Body of pancreas (tissue), 4 donors: ENCODE results near the gene ZSCAN5B. TPM values are rescaled to one million over a fixed set of nuclear protein-coding genes. Genes with fewer than 3 reads are reported as not detected.

Experiments used
- ATAC-seq: fragments of 150-250 bp; one replicate; pipeline ENCODE4 v1.9.1; 2016
- DNase-seq, 4 donors: peaks; one replicate each; pipeline ENCODE4 v3.0.0-alpha.2; 2019
- H3K27ac ChIP-seq, 4 donors: fragments of 200-600 bp; sonication (generic); 1 replicate in 3 of 4; 2 replicates in 1 of 4; pipeline versions ENCODE4 v1.5.1 to v1.6.1; 2016 to 2019; ENCODE audit warnings: mild to moderate bottlenecking in 1 of 4, mixed read lengths in 1 of 4, moderate library complexity in 1 of 4
- H3K27me3 ChIP-seq, 2 donors: fragments of 200-600 bp; sonication (generic); one replicate each; pipeline ENCODE4 v1.6.0; 2016; ENCODE audit warnings: mild to moderate bottlenecking in 1 of 2
- H3K36me3 ChIP-seq, 2 donors: fragments of 200-600 bp; sonication (generic); replicated peaks in 1 of 2; 2 replicates each; pipeline ENCODE4 v1.5.1; 2016; ENCODE audit warnings: low read depth in 2 of 2; ENCODE audit not compliant: insufficient read depth in 1 of 2
- H3K4me1 ChIP-seq: fragments of 200-600 bp; sonication (generic); one replicate; pipeline ENCODE4 v1.6.0; 2016
- H3K4me3 ChIP-seq, 2 donors: fragments of 200-600 bp; sonication (generic); 1 replicate in 1 of 2; 2 replicates in 1 of 2; pipeline ENCODE4 v1.5.1; 2016 to 2019
- H3K9me3 ChIP-seq, 3 donors: fragments of 200-600 bp; sonication (generic); 1 replicate in 2 of 3; 2 replicates in 1 of 3; pipeline ENCODE4 v1.5.1; 2016
- CTCF ChIP-seq, 7 experiments: fragments of 450-650 bp in 4 of 7; fragments of 200-600 bp in 3 of 7; sonication (generic) in 3 of 7; IDR thresholded peaks; one replicate each; pipeline ENCODE4 v1.5.1; 2016 to 2019; ENCODE audit warnings: antibody characterized with exemption in 7 of 7
- POLR2A ChIP-seq, 3 donors: fragments of 450-650 bp; IDR thresholded peaks; one replicate each; pipeline ENCODE4 v1.6.1; 2016; ENCODE audit warnings: antibody characterized with exemption in 3 of 3, mild to moderate bottlenecking in 2 of 3
- WGBS, 2 donors: methylation state at CpG; one replicate each; pipeline ENCODE4 v1.1.5; 2017; 5-methylcytosine and 5-hydroxymethylcytosine counted together
- intact Hi-C: fragments of 100-400 bp; cut with DNase I; formaldehyde crosslinking; loops from one replicate; pipeline ENCODE4 v1.15.1; 2023
- total RNA-seq, 2 donors: library from RNA; depleted of rRNA; stranded (reverse); fragments of >200 nt; gene quantifications; one replicate each; pipeline ENCODE4 v1.1.0, GENCODE V29; 2016

The ZSCAN5B gene
- total RNA-seq, 2 donors from 2014 or later = not detected

- 73 to 82% methylated on average over 10 to 12 of the region's 12 CpGs for WGBS, 2 donors
- intact Hi-C loops = loop anchor here (5.0 kb wide), 1 partner anchor 38 kb away; no protein-coding TSS in a partner anchor
- Histone ChIP-seq H3K4me3 (no peak overlapping the region), H3K27me3 (no peaks in the 10 kb centered on the region), H3K36me3 (peaks cover 0 to 2% of the 10 kb centered on the region in 2 donors), H3K27ac (peak overlapping the region; percentile 56 to 98 (median 94)), H3K9me3 (no peaks in the 10 kb centered on the region), H3K4me1 (peaks cover 73% of the 10 kb centered on the region)
- peak in 1 of 4 donors; percentile 42 for DNase-seq
- TF ChIP-seq CTCF (IDR thresholded peaks at IDR 0.05) (no peak), POLR2A (IDR thresholded peaks at IDR 0.05) (no peak)
- ATAC-seq = no peak
Observed at GRCh38 chr19:56144831-56145230, 52.8 kb downstream of the ZSCAN5B start.

DNA sequence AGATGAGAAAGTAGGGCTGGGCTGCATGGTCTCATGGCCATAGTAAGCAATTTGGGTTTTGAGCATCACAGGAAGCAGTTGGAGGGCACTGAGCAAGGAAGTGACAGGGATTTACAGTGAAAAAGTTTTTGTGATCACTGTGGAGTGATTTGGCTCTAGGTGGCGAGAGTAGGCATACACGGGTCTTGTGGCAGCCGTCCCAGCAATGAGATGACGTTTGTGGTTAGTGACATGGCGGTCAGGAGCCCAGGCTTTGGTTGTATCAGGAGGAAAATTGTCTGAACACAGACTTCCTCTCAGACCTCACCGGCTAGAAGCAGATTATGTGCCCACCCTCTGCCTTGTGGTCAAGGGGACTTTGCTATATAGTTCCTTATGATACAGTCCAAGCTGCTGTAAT is 53.2 kb downstream of the ZSCAN5B start:
- TF ChIP-seq POLR2A (IDR thresholded peaks at IDR 0.05) = no peak
- TF ChIP-seq CTCF (IDR thresholded peaks at IDR 0.05) = no peak
- Histone ChIP-seq H3K9me3 (no peaks in the 10 kb centered on the region), H3K27me3 (no peaks in the 10 kb centered on the region), H3K4me1 (peaks cover 78% of the 10 kb centered on the region), H3K27ac (peak overlapping the region; percentile 56 to 98 (median 94)), H3K36me3 (no peaks in the 10 kb centered on the region), H3K4me3 (no peak overlapping the region)
- whole genome bisulfite sequencing, 2 donors = 26 to 48% methylated on average over 4 to 6 of the region's 6 CpGs
- intact Hi-C loops = no loop called here
- DNase-seq (peak; percentile 47 to 73 (median 64)), ATAC-seq (no peak)

DNA sequence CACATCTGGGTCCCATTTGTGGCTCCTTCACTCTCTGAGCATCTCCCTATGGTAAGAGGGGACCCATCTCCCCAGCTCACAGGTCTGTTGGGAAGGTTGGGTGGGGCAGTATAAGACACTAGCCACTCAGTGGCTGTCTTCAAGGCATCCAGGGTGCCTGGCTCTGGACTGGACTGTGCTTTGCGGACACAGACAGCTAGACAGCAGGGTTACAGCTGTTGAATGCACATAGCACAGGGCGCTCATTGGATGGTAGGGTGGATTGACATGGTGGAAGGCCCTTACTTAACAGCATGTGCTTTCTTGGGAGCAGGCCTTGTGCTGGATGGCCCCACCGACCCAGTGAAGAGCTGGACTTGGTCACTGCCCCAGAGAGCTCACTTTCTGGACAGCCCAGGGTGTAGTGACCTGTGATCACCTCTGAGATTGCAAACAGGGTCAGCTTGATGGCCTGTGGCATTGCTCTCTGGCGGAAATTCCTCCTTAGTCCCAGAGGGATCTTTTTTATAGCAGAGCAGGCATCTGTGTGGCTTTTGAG is 54.6 kb downstream of the ZSCAN5B start:
- no peak for TF ChIP-seq POLR2A (IDR thresholded peaks at IDR 0.05)
- TF ChIP-seq CTCF (IDR thresholded peaks at IDR 0.05) = no peak
- H3K36me3 ChIP-seq = no peaks in the 10 kb centered on the region
- DNase-seq (no peak), ATAC-seq (no peak)
- H3K27ac ChIP-seq = peak overlapping the region; percentile 93 to 98 (median 96)
- no peak overlapping the region for H3K4me3 ChIP-seq
- H3K27me3 ChIP-seq = no peaks in the 10 kb centered on the region
- intact Hi-C loops = no loop called here
- peaks cover 90% of the 10 kb centered on the region for H3K4me1 ChIP-seq
- H3K9me3 ChIP-seq = no peaks in the 10 kb centered on the region
- 62 to 66% methylated on average over 2 to 4 of the region's 4 CpGs for WGBS, 2 donors

DNA sequence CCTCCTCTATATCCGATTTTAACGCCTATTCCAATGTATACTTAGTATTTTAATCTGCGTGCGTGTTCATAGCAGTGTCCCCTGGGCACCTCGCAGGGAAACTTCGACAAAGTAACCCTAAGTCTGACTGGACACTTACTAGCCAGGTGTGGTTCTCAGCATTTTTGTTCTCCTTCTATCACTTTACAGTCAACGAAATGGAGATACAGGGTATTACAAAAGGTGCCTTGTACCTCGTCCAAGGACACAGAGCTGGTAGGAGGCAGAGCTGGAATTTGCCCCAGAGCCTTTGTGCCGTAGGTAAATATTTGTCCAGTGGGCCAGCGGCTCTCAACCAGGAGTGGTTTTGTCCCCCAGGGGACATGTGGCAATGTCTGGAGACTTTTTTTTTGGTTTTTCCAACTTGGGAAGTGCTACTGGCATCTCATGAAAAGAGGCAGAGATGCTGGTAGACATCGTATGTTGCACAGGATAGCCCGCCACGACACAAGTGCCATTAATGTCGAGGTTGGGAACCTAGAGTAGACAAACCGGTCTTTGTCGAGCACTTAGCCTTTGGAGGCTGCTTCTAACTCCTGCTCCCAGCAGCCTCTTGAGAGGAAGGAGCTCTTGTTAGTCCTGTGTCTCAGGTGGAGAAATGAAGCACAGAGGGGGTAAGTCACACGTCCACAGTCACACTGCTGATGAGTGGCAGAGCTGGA is 55.3 kb downstream of the ZSCAN5B start:
- Histone ChIP-seq H3K9me3 (no peaks in the 10 kb centered on the region), H3K27ac (peak overlapping the region; percentile 93 to 98 (median 96)), H3K36me3 (no peaks in the 10 kb centered on the region), H3K4me1 (peaks cover 90% of the 10 kb centered on the region), H3K4me3 (peak overlapping the region; percentile 4 to 21), H3K27me3 (no peaks in the 10 kb centered on the region)
- TF ChIP-seq POLR2A (IDR thresholded peaks at IDR 0.05) (peak in 2 of 3 donors; percentile 80 to 81), CTCF (IDR thresholded peaks at IDR 0.05) (peak in 2 of 7 experiments; percentile 13 to 16)
- WGBS, 2 donors = 19 to 21% methylated on average over 17 of the region's 17 CpGs
- ATAC-seq = peak; percentile 43
- intact Hi-C loops = no loop called here
- DNase-seq = peak; percentile 87 to 96 (median 92)
